PC-9 (cell line): ENCODE data around the gene ANKDD1B. TPM values are rescaled to one million over a fixed set of nuclear protein-coding genes. Genes with fewer than 3 reads are reported as not detected.

Source experiments
- BruUV-seq: library from RNA; stranded (reverse); fragments of 400-500 nt; replicated peaks from 2 replicates; lab custom pipeline; 2021; lab: Mats Ljungman, UMichigan
- CTCF ChIA-PET: fragments of 300-600 bp; sonication (Branson Sonifier 250); formaldehyde crosslinking; loops from one replicate; lab custom pipeline; 2022; ENCODE audit warnings: antibody characterized with exemption; lab: Charles Lee
- POLR2A ChIA-PET: fragments of 300-600 bp; sonication (Branson Sonifier 250); formaldehyde crosslinking; loops from one replicate; lab custom pipeline; 2022; ENCODE audit warnings: antibody characterized with exemption; ENCODE audit not compliant: unreplicated experiment; lab: Charles Lee
- DNase-seq, 2 experiments: peaks; one replicate each; pipeline versions ENCODE4 v3.0.0 to v3.0.0-alpha.2; 2015 to 2022; ENCODE audit warnings: mixed read lengths in 1 of 2
- H2AFZ ChIP-seq: fragments of 200-600 bp; sonication (generic); 2 replicates; pipeline ENCODE4 v1.8.1; 2017; ENCODE audit warnings: antibody characterized with exemption
- H3F3A ChIP-seq: fragments of 200-600 bp; sonication (generic); 2 replicates; pipeline ENCODE4 v1.8.1; 2017; ENCODE audit warnings: antibody characterized with exemption, mild to moderate bottlenecking, low read depth; ENCODE audit not compliant: insufficient read depth
- H3K27ac ChIP-seq: fragments of 200-600 bp; sonication (generic); 2 replicates; pipeline ENCODE4 v1.6.1; 2016; ENCODE audit warnings: mixed run types
- H3K27me3 ChIP-seq: fragments of 200-600 bp; sonication (generic); 2 replicates; pipeline ENCODE4 v1.6.1; 2016; ENCODE audit warnings: low read depth, mixed run types; ENCODE audit not compliant: insufficient read depth
- H3K36me3 ChIP-seq: fragments of 200-600 bp; sonication (generic); 2 replicates; pipeline ENCODE4 v1.6.1; 2016; ENCODE audit warnings: low read depth, mixed run types
- H3K4me1 ChIP-seq: fragments of 200-600 bp; sonication (generic); replicated peaks from 2 replicates; pipeline ENCODE4 v1.6.1; 2016; ENCODE audit warnings: mixed run types; ENCODE audit not compliant: insufficient read depth
- H3K4me2 ChIP-seq: fragments of 200-600 bp; sonication (generic); 2 replicates; pipeline ENCODE4 v1.6.1; 2017; ENCODE audit warnings: mixed run types
- H3K4me3 ChIP-seq: fragments of 200-600 bp; sonication (generic); 2 replicates; pipeline ENCODE4 v1.6.1; 2016; ENCODE audit warnings: mixed run types
- H3K79me2 ChIP-seq: fragments of 200-600 bp; sonication (generic); 2 replicates; pipeline ENCODE4 v1.6.1; 2017; ENCODE audit warnings: low read depth, mixed run types
- H3K9me2 ChIP-seq: fragments of 200-600 bp; sonication (generic); 2 replicates; pipeline ENCODE4 v1.8.1; 2017; ENCODE audit warnings: mild to moderate bottlenecking; ENCODE audit not compliant: insufficient read depth
- H3K9me3 ChIP-seq: fragments of 200-600 bp; sonication (generic); 2 replicates; pipeline ENCODE4 v1.8.1; 2016; ENCODE audit warnings: low read depth; ENCODE audit not compliant: insufficient read depth
- H4K20me1 ChIP-seq: fragments of 200-600 bp; sonication (generic); 2 replicates; pipeline ENCODE4 v1.8.1; 2017; ENCODE audit not compliant: insufficient read depth
- CTCF ChIP-seq: fragments of 200-600 bp; sonication (generic); conservative IDR thresholded peaks from 2 replicates; pipeline ENCODE4 v1.6.1; 2017; ENCODE audit warnings: mixed run types, antibody characterized with exemption, mild to moderate bottlenecking, moderate library complexity
- EZH2 ChIP-seq: fragments of 200-600 bp; sonication (generic); IDR thresholded peaks from 2 replicates; pipeline ENCODE4 v1.8.0; 2017; ENCODE audit warnings: antibody characterized with exemption, low read depth
- intact Hi-C: fragments of 100-400 bp; cut with micrococcal nuclease; formaldehyde crosslinking; loops from one replicate; pipeline ENCODE4 v1.10.0; 2022; ENCODE audit not compliant: unreplicated experiment
- total RNA-seq: library from RNA; stranded (reverse); gene quantifications from 2 replicates; pipeline ENCODE4 v1.2.3, GENCODE V29; 2021

ANKDD1B gene
- total RNA-seq, 1 experiment from 2014 or later = 0.31 TPM

- intact Hi-C loops = no loop called here
- CTCF ChIA-PET = no interaction called here
- Histone ChIP-seq H3K9me3 (no peaks in the 10 kb centered on the region), H3K4me1 (peaks cover 5% of the 10 kb centered on the region), H3K27ac (no peak overlapping the region), H3K79me2 (peaks cover 10% of the 10 kb centered on the region), H2AFZ (no peak overlapping the region), H3K4me2 (no peak overlapping the region), H3K36me3 (no peaks in the 10 kb centered on the region), H3F3A (peaks cover 8% of the 10 kb centered on the region; the same call in 1 of the 2 replicates), H4K20me1 (no peaks in the 10 kb centered on the region), H3K9me2 (no peaks in the 10 kb centered on the region), H3K27me3 (no peaks in the 10 kb centered on the region), H3K4me3 (no peak overlapping the region)
- no peak for DNase-seq
- no TSS peak for BruUV-seq
- POLR2A ChIA-PET = no interaction called here
- TF ChIP-seq EZH2 (no peak), CTCF (no peak)
Observed at GRCh38 chr5:75720882-75721281, 109.6 kb downstream of the ANKDD1B start.

Other genes with a start within 250 kb of the ANKDD1B start
- 17.6 and 19.5 TPM in 2 replicates for gene CERT1, start 99.8 kb upstream of the ANKDD1B start, total RNA-seq
- gene POLK, start 99.6 kb upstream of the ANKDD1B start, total RNA-seq = 19.2 and 20.9 TPM in 2 replicates
- gene POC5, start 106.0 kb downstream of the ANKDD1B start, total RNA-seq = 11.2 and 13.1 TPM in 2 replicates